KMS-11 (cell line): ENCODE results near the gene RAB3GAP2.
"Not testable (repeated sequence)": the region's sequence is repeated elsewhere in the genome, so short reads cannot be mapped to it uniquely, and the experiment has no call there.

ENCODE experiments used
- H2AFZ ChIP-seq: fragments of 200-600 bp; sonication (generic); 2 replicates; pipeline ENCODE4 v1.6.1; 2016; ENCODE audit warnings: antibody characterized with exemption, mixed run types, low read depth
- H3K27ac ChIP-seq: fragments of 200-600 bp; sonication (generic); 2 replicates; pipeline ENCODE4 v1.6.1; 2016; ENCODE audit warnings: mild to moderate bottlenecking, mixed run types
- H3K27me3 ChIP-seq: fragments of 200-600 bp; sonication (generic); 2 replicates; pipeline ENCODE4 v1.6.1; 2017; ENCODE audit warnings: mild to moderate bottlenecking, low read depth, mixed run types, moderate library complexity; ENCODE audit not compliant: insufficient read depth
- H3K36me3 ChIP-seq: fragments of 200-600 bp; sonication (generic); 2 replicates; pipeline ENCODE4 v1.6.1; 2017; ENCODE audit warnings: mild to moderate bottlenecking, mixed run types; ENCODE audit not compliant: insufficient read depth
- H3K4me1 ChIP-seq: fragments of 200-600 bp; sonication (generic); 2 replicates; pipeline ENCODE4 v1.6.1; 2016; ENCODE audit warnings: mild to moderate bottlenecking, low read depth, mixed run types; ENCODE audit not compliant: poor library complexity, severe bottlenecking
- H3K4me2 ChIP-seq: fragments of 200-600 bp; sonication (generic); 2 replicates; pipeline ENCODE4 v1.7.0; 2016; ENCODE audit warnings: mild to moderate bottlenecking, mixed run types
- H3K4me3 ChIP-seq: fragments of 200-600 bp; sonication (generic); IDR thresholded peaks from 2 replicates; pipeline ENCODE4 v1.6.1; 2017; ENCODE audit warnings: low read depth, low read length, mixed read lengths; ENCODE audit not compliant: insufficient read depth
- H3K79me2 ChIP-seq: fragments of 200-600 bp; sonication (generic); 2 replicates; pipeline ENCODE4 v1.6.1; 2016; ENCODE audit warnings: low read depth, mixed run types; ENCODE audit not compliant: insufficient read depth
- H3K9ac ChIP-seq: fragments of 200-600 bp; sonication (generic); 2 replicates; pipeline ENCODE4 v1.6.1; 2016; ENCODE audit warnings: mild to moderate bottlenecking, mixed run types
- H4K20me1 ChIP-seq: fragments of 200-600 bp; sonication (generic); 2 replicates; pipeline ENCODE4 v1.6.1; 2016; ENCODE audit warnings: mild to moderate bottlenecking, mixed run types; ENCODE audit not compliant: insufficient read depth
- CTCF ChIP-seq: fragments of 200-600 bp; sonication (generic); conservative IDR thresholded peaks from 2 replicates; pipeline ENCODE4 v1.6.1; 2017; ENCODE audit warnings: low read depth, mild to moderate bottlenecking, antibody characterized with exemption, low read length, moderate library complexity, mixed read lengths

The RAB3GAP2 gene

GRCh38 chr1:220317161-220317560 is 44.9 kb upstream of the RAB3GAP2 start:
- Histone ChIP-seq H3K27me3 (no peaks in the 10 kb centered on the region), H3K4me2 (no peak overlapping the region), H2AFZ (no peak overlapping the region), H3K4me3 (no peak overlapping the region), H3K27ac (no peak overlapping the region), H3K79me2 (no peaks in the 10 kb centered on the region), H3K36me3 (no peaks in the 10 kb centered on the region), H3K4me1 (no peaks in the 10 kb centered on the region), H3K9ac (no peak overlapping the region), H4K20me1 (no peaks in the 10 kb centered on the region)
- no peak for TF ChIP-seq CTCF

- Histone ChIP-seq H3K9ac (no peak overlapping the region), H3K36me3 (no peaks in the 10 kb centered on the region), H3K4me1 (no peaks in the 10 kb centered on the region), H3K79me2 (no peaks in the 10 kb centered on the region), H2AFZ (no peak overlapping the region), H3K27ac (no peak overlapping the region), H3K27me3 (no peaks in the 10 kb centered on the region), H3K4me2 (no peak overlapping the region), H4K20me1 (no peaks in the 10 kb centered on the region), H3K4me3 (no peak overlapping the region)
- no peak for TF ChIP-seq CTCF
These were observed 44.1 kb upstream of the RAB3GAP2 start for GRCh38 chr1:220316305-220316704.

GRCh38 chr1:220315070-220315839 is 43.0 kb upstream of the RAB3GAP2 start:
- Histone ChIP-seq H3K9ac (no peak overlapping the region), H3K79me2 (no peaks in the 10 kb centered on the region), H3K4me3 (no peak overlapping the region), H3K27me3 (no peaks in the 10 kb centered on the region), H3K4me1 (no peaks in the 10 kb centered on the region), H3K4me2 (no peak overlapping the region), H3K27ac (no peak overlapping the region), H2AFZ (no peak overlapping the region), H3K36me3 (no peaks in the 10 kb centered on the region), H4K20me1 (no peaks in the 10 kb centered on the region)
- TF ChIP-seq CTCF = no peak

- no peaks in the 10 kb centered on the region for H3K36me3 ChIP-seq
- no peak overlapping the region for H3K4me2 ChIP-seq
- H3K79me2 ChIP-seq = no peaks in the 10 kb centered on the region
- no peak overlapping the region for H3K9ac ChIP-seq
- no peak for TF ChIP-seq CTCF
- H3K4me1 ChIP-seq = no peaks in the 10 kb centered on the region
- H3K27ac ChIP-seq = no peak overlapping the region
- H4K20me1 ChIP-seq = no peaks in the 10 kb centered on the region
- no peak overlapping the region for H3K4me3 ChIP-seq
- no peaks in the 10 kb centered on the region for H3K27me3 ChIP-seq
- no peak overlapping the region for H2AFZ ChIP-seq
These were observed 41.3 kb upstream of the RAB3GAP2 start for GRCh38 chr1:220313576-220313975.

GRCh38 chr1:220310147-220310546 is 37.9 kb upstream of the RAB3GAP2 start:
- H3K36me3 ChIP-seq, H3K27ac ChIP-seq, H3K79me2 ChIP-seq, H3K4me2 ChIP-seq, H3K4me1 ChIP-seq, H3K9ac ChIP-seq, H3K27me3 ChIP-seq, H3K4me3 ChIP-seq, H4K20me1 ChIP-seq, H2AFZ ChIP-seq: not testable (repeated sequence)
